Hematopoietic multipotent progenitor cell treated with erythropoietin and hydrocortisone succinate and interleukin-3 and kit ligand, for 6 days (in vitro differentiated cells): Measurements from ENCODE around the gene ANKIB1.
"Not testable (repeated sequence)": the region's sequence is repeated elsewhere in the genome, so short reads cannot be mapped to it uniquely, and the experiment has no call there.

Source experiments
- DNase-seq: peaks from one replicate; pipeline ENCODE4 v3.0.0-alpha.2; 2015

Gene ANKIB1, protein sequence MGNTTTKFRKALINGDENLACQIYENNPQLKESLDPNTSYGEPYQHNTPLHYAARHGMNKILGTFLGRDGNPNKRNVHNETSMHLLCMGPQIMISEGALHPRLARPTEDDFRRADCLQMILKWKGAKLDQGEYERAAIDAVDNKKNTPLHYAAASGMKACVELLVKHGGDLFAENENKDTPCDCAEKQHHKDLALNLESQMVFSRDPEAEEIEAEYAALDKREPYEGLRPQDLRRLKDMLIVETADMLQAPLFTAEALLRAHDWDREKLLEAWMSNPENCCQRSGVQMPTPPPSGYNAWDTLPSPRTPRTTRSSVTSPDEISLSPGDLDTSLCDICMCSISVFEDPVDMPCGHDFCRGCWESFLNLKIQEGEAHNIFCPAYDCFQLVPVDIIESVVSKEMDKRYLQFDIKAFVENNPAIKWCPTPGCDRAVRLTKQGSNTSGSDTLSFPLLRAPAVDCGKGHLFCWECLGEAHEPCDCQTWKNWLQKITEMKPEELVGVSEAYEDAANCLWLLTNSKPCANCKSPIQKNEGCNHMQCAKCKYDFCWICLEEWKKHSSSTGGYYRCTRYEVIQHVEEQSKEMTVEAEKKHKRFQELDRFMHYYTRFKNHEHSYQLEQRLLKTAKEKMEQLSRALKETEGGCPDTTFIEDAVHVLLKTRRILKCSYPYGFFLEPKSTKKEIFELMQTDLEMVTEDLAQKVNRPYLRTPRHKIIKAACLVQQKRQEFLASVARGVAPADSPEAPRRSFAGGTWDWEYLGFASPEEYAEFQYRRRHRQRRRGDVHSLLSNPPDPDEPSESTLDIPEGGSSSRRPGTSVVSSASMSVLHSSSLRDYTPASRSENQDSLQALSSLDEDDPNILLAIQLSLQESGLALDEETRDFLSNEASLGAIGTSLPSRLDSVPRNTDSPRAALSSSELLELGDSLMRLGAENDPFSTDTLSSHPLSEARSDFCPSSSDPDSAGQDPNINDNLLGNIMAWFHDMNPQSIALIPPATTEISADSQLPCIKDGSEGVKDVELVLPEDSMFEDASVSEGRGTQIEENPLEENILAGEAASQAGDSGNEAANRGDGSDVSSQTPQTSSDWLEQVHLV

DNA sequence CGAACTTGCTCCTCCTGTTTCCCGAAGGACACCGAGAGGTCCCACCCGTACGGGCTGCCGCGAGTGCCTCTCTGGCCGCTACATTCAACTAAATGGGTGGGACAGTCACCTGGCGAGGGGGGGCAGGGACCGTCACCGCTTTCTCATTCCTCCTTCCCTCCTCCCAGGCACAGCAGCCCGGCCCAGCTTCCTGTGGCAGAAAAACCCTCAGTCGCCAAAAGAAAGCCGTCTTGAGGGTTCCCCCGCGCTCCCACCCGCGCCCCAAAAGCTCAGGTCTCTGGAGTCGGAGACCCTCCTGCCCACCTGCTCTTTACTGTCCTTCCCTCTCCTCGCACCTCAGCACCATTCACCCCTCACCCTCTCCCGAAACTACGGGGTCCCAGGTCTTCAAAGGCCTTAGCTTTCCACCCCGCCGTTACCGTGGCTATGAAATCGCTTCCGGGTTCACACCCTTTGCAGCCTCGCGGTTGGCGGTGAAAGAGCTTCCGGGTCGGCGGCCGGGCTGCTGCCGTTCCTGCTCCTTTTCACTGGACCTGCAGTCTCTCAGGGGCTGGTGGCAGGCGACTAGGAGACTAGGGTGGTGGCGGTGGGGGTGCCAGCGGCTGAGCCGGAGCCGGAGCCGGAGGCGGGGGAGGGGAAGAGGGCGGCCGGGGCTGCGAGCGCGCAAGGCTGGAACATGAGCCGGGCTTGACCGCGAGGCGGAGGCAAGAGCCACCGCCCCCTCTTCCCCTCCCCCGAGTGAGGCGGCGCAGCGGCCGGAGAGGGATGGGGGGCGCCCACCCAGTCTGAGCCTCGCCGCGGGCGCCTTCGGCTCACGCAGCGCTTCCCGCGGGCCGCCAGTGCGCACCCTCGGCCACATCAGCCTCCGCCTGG, at the start of gene ANKIB1, which contains the start of gene KRIT1:
Gene ANKIB1, plus strand, starts transcription at position 488 of the 873 bp plus-strand sequence. CDS start 49,005 bp downstream, outside the sequence.
Gene KRIT1, minus strand, starts transcription at position 428 of the 873 bp plus-strand sequence. CDS start 3,779 bp downstream, outside the sequence.
- peak; percentile 95 for DNase-seq

DNA sequence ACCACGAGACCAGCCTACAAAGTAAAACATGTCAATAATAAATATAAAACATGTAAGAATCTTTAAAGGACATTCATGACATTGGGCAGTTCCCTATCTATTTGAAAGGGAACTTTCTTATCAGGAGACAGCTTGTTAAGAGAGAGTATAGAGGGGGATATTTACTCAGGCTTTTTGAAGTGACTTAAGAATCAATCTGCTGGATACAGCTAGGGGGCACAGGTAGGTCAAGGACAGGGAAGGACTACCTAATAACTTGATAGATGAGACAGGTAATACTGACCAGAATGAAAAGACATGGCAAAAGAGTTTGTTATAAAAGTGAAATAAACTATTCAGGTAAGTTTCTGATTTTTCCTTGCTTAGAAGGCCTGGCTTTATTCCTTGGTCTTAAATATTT, 45.0 kb upstream of the ANKIB1 start:
- DNase-seq = no peak

DNA sequence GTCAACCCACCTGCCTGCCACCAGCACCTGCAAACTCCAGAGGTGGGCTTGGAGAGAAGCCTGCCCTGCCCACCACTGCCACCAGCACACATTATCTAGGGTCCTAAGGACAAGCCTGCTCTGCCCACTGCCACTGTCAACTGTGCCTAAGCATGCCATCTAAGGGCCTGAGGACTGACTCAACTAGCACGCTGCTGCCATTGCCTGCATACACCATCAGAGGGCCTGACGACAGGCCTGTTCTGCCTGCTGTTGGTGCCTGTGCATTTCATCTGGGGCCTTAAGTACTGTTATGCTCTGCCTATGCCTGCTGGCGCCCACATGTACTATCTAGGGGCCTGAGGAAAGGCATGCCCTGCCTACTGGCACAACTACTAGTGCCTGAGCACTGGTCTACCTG, 39.8 kb upstream of the ANKIB1 start:
- no peak for DNase-seq

DNA sequence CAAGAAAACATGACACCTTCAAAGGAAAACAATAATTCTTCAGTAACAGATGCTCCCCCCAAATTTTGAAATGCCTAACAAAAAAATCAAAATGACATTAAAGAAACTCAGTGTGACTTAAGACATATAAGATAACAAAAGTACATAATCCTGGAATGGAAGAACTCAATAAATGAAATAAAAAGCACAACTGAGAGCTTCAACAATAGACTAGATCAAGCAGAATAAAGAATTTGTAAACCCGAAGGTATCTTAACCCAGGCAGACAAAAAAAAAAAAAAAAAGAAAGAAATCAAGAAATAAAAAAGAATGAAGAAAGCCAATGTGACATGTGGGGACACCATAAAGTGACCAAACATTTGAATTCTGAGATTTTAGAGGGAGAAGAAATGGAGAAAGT, 39.1 kb upstream of the ANKIB1 start:
- DNase-seq = no peak

DNA sequence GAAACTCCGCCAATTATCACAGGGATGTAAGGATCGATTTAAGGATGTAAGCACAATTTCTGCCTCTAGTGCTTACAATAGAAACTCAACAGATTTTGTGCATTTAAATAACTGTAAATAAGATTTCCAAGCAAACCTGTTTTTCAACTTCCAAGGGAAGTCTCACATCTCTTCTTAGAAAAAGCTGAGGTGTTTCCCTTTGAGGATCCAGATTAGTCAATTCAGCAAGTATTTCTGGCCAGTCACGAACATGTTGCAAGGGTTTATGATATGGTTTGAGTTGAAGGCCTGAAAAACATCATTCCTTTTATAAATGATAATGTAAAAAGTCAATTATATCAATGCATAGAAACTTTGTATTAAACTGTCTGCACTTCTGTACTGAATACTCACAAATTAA, 24.0 kb upstream of the ANKIB1 start:
- DNase-seq = no peak

DNA sequence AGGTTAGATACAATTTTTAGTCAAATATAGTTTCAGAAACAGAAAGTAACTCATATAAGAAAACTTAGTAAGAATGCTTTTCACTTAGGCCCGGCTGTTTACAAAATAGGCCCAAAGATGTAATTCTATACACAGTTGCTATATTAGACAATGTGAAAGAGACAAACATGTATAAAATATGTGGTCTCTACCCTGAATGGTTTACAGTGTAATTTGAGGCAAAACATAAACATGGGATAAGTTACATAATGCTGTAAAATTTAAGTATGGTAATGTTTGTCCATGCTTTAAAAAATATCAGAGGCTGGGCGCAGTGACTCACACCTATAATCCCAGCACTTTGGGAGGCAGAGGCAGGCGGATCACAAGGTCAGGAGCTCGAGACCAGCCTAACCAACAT, 18.8 kb upstream of the ANKIB1 start:
- no peak for DNase-seq

DNA sequence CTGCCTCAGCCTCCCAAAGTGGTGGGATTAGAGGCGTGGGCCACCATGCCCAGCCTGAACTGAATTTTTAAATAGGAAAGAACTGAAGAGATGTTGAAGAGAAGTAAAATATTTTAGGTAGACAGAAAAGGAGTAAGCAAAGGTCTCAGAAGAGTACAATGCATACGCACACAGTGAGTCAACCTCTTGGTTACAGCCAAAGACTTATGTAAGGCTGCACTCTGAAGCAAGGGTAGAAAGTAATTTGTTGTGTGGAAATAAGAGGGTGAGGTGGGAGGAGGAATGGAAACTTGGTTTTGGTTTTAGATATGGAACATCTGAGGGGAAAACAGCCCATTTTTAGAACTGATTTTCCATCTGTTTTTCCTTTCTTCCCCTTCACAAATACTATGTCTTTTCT, 17.7 kb upstream of the ANKIB1 start:
- DNase-seq = no peak

DNA sequence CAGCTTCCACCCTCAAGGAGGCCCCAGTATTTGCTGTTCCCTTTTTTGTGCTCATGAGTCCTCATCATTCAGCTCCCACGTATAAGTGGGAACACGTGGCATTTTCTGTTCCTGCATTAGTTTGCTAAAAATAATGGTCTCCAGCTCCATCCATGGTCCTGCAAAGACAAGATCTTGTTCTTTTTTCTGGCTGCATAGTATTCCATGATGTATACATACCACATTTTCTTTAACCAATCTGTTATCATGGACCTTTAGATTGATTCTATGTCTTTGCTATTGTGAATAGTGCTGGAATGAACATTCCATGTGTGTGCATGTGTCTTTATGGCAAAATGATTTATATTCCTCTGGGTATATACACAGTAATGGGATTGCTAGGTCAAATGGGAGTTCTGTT, 17.0 kb upstream of the ANKIB1 start:
- no peak for DNase-seq

DNA sequence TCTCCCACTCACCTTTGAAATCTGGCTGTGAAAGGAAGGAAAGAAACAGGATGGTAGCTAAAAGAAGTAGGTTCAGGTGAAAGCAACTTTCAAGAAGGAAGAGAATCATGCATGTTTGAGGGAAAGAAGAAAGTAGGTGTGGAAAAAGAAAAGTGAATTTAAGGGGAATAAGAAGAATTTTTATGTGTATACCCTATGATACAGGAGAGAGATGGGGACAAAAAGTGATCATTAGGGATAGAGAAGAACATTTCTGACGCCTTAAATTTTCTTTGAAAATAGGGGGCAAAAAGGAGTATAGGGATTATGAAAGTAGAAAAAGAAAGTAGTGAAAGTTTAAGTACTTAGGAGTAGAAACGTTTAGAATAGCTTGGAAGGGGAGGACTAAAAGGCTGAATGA, 15.2 kb upstream of the ANKIB1 start:
- DNase-seq = no peak

DNA sequence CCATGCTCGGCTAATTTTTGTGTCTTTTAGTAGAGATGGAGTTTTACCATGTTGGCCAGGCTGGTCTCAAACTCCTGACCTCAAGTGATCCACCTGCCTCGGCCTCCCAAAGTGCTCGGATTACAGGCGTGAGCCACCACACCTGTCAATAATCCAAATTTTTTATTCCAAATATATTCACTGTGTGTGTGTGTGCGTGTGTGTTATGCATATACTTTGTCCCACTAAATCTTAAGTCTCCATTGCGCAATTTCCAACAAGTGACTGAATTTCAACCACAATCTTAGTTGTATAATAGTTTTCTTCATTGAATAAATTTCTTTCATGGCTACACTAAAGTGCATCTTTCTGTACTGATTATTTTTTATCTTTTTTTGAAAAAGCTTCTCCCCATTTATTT, 2.8 kb upstream of the ANKIB1 start:
- peak; percentile 30 for DNase-seq

DNA sequence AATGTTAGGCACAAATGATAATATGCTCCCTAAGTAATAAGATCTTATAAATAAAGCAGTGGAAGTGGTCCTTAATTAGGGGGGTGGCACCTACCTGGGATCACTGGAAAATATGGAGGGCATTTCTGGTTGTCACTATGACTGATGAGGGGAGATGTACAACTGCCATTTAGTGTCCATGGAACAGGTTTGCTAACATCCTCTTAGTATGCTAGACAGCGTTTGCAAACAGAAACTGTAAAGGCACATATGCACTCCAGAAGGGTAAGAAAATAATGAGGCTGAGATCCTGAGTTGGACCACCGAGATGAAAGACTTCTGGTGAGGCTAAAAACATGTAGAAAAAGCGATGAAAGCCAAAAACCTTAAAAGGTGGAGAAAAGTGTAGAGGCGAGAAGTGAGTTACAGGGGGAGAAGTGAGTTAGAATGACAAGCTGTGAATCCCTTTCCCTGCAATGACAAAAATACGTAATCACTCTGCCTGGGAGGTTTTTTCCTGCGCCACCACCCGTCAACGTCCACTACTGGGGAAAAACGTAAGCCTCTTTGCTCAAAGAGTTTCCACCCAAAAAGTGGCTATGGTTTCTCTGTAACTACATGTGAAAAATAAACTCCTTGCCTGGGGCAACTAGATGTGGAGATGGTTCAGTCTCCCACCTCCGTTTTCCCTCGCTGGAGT, 827 bp upstream of the ANKIB1 start:
- peak; percentile 63 for DNase-seq

DNA sequence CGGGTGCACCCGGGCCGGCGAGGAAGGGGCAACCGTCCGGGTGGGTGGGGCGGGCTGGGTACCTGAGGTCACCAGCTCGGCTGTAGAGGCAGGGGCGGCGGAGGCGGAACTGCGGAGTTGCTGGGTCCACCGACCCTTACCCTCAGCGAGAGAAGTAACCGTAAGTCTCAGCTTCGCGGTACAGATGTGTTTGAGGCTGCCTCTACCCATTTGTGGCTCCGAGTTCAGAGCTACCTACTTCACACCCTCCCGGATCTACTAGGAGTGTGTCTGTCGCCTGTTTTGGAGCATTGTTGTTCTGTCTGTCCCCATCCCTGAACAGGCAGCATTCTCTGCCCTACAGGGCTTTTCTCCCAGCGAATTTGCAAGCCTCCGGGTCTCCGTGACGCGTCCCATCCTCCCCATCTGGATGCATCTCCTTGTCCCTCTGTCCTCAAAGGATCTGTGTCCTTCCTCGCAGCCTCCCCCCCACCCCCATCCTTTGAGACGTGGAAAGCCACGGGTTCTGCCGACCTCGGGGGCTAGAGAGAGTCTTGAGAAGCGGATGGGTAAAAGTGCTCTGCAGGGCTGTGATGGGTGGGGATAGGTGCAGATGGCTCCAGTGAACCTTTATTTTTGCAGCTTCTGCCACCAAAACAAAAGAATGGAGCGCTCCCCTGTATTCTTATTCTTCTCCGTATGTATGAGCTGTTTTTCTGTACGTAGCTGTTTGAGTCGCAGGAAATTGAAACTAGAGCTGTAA, 757 bp downstream of the ANKIB1 start:
- peak; percentile 56 for DNase-seq

DNA sequence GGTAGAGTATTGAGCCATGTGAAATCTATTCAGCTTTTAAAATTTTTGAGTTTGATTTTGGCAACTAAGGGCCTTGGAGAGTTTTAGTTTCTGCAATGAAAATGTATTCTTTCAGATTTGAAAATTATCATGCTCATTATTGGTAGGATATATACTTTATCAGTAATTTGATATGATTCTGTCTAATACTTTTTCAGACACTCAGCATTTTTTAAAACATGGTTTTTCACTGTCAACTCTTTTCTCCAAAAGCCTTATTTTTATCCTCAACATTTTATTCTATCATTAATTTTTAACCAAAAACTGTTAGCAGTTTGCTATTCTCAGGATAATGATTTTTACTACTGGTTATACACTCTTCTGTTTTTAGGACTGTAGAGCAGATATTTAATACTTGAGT, 4.8 kb downstream of the ANKIB1 start:
- DNase-seq = no peak

DNA sequence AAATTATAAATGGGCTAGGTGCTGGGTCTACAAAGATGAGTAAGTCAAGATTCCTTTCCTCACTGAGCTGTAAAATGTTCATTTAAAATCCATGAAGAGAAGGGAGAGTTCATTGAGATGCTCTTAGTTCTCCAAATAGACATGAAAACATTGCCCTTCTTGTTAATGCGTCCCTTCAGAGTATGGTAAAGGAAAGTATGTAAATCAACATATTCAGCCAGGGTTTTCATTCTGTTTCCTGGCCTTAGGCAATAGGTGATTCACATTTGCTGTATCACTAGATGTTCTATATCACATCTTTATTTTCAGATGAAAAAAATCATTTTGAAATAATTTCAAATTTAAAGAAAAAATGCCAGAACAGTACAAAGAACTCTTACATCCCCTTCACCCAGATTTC, 5.4 kb downstream of the ANKIB1 start:
- no peak for DNase-seq

DNA sequence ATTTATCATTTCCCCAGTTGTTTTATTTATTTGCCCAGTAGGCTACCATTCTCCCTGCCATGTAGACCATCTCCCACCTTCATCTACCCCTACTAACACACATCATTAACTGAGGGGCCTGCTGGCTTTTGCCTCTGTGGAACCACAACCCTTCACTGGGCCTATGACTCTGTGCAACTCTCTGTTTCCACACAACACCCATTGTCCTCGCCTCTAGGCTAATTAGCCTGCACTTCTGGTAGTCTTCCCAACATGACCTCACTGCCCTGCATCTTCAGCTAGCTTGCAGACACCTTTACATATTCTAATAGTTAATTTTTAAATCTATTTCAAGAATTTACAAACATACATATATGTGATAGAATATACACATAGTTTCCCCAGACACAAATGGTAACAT, 7.5 kb downstream of the ANKIB1 start:
- no peak for DNase-seq

DNA sequence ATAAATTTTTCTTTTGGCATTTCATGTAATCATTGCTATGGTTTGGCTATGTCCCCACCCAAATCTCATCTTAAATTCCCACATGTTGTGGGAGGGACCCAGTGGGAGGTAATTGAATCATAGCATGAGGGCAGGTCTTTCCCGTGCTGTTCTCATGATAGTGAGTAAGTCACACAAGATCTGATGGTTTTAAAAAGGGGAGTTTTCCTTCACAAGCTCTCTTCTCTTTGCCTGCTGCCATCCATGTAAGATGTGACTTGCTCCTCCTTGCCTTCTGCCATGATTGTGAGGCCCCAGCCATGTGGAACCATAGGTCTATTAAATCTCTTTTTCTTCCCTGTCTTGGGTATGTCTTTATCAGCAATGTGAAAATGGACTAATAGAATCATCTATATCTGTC, 9.0 kb downstream of the ANKIB1 start:
- DNase-seq = not testable (repeated sequence)

DNA sequence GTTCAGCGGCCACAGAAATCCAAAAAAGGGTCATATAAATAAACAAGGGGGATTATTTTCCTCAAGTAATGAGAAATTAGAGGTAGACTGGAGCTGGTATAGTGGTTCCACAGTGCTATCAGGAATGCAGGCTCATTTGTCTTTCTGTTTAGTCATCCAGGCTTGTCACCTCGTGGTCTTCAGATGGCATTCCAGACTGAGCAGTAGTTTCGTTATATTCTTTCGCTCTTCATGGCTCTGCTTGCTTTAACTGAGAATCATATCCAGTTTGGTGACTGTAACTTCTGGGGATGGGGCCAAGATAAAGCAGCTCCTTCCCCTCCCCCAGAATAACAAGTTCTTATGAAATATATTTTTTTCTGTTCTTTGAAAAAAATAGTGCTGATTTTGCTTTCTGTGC, 9.5 kb downstream of the ANKIB1 start:
- no peak for DNase-seq

DNA sequence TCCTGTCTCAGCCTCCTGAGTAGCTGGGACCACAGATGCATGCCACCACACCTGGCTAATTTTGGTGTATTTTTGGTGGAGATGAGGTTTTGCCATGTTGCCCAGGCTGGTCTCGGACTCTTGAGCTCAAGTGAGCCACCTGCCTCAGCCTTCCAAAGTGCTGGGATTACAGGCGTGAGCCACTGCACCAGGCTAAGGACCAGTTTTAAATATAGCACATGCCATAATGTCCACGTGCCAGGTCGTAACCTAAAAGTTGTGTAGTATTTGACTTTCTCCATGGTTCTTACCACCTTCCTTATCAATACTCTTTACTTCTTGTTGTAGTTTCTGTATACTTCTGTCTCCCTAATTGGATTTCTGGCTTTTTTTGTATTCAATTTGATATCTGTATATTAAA, 13.3 kb downstream of the ANKIB1 start:
- DNase-seq = no peak

DNA sequence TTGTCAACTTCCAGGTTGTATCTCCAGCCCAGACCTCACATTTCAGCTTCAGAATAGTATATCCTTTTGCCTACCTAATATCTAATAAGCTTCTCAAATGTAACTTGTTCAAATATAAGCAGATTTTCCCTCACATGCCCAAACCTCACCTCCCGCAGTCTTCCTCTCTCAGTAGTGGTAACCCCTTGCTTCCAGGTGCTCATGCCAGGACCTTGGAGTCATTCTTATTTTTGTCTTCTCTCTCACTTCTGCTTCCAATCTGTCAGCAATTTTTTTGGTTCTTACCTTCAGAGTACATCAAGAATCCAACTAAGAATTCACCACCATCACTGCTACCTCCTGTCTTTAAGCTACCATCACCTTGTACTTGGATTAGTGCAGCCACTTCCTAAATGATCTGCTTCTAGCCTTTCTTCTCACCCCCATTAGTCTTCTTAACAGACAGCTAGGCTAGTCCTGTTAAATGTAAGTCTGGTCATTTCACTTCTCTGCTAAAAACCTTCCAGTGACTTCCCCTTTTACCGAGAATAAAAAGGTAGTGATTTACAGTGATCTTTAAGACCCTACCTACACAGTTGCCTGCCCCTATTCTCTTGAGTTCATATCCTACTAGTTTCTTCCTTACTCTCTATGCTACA, 14.0 kb downstream of the ANKIB1 start:
- no peak for DNase-seq

DNA sequence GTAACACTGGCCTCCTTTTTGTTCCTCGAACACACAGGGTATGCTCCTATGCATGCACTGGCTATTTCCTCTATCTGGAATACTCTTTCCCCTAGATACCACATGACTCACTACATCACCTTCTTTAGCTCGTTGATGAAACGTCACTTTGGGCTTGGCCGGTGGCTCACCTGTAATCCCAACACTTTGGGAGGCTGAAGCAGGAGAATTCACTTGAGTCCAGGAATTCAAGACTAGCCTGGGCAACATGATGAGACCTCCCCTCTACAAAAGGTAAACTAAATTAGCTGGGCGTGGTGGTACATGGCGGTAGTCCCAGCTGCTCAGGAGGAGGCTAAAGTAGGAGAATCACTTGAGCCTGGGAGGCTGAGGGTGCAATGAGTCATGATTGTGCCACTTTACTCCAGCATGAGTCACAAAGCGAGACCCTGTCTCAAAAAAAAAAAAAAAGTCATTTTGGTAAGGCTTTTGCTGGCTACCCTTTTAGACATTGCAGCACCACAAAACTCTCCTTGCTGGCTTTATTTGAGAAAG, 14.5 kb downstream of the ANKIB1 start:
- no peak for DNase-seq
